ENCODE measurements around the gene VWDE. TPM values are rescaled to one million over a fixed set of nuclear protein-coding genes. Genes with fewer than 3 reads are reported as not detected.
A peak's percentile ranks its signal among the peaks of the same experiment; 100 is the strongest.
"Not testable (repeated sequence)": the region's sequence is repeated elsewhere in the genome, so short reads cannot be mapped to it uniquely, and the experiment has no call there.

Gene VWDE
- total RNA-seq = 2.8 TPM

DNA sequence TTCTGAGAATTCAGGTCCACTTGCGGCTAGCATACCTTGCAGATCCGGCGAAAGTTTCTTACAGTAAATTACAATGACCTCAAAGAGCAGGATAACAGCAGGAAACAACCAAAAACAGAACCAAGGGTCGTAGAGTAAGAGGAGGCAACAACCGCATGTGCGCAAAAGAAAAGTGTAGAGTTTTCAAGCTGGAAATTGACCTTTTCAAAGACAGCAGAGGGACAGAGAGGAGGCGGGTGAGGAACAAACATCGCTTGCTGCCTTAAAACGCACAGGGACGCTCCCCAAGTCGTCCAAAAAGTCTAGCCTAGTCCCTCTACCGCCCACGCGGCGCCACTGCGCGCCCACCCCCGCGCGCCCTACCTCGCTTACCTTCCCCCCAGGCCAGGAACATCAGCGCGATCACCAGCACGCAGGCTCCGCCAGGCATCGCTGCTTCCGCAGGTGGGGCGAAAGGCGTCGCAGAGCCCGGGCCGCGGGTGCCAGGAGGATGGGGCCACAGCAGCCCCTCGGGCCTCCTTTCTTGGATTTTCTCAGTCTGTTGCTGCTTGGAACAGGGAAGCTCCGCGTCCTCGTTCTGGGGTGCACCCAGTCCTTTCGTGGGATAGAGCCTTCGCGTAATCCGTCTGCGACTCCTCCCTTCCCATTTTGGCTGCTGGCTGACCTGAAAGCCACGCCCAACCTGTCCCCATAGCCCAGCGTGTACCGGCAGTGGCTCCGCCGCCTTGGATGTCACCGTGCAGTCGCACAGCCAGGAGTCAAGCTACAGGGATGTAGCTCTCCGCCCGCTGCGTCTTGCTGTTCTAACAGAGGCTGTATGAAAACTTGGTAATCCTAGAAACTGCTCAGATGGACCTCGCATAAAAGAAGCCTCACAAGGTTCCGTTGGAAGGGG, at the start of gene VWDE:
Gene VWDE, minus strand, starts transcription at position 579 of the 895 bp plus-strand sequence. Its CDS starts 149 bp downstream, at position 430.
- DNase-seq (ENCODE audit: low spot score) (peak; percentile 59), ATAC-seq (peak; percentile 65)
- intact Hi-C loops (cut with DNase I) = no loop called here

GRCh38 chr7:12453136-12453535, 49.5 kb upstream of the VWDE start:
- ATAC-seq; intact Hi-C loops (cut with DNase I); DNase-seq (ENCODE audit: low spot score): not testable (repeated sequence)

- DNase-seq (ENCODE audit: low spot score) (no peak), ATAC-seq (no peak)
- intact Hi-C loops (cut with DNase I) = no loop called here
Observed at GRCh38 chr7:12450615-12451014, 47.0 kb upstream of the VWDE start.

- DNase-seq (ENCODE audit: low spot score) (no peak), ATAC-seq (no peak)
- intact Hi-C loops (cut with DNase I) = no loop called here
Observed at GRCh38 chr7:12444785-12445184, 41.1 kb upstream of the VWDE start.

- no peak for ATAC-seq
- intact Hi-C loops (cut with DNase I) = no loop called here
Observed at GRCh38 chr7:12440229-12440628, 36.6 kb upstream of the VWDE start.

DNA sequence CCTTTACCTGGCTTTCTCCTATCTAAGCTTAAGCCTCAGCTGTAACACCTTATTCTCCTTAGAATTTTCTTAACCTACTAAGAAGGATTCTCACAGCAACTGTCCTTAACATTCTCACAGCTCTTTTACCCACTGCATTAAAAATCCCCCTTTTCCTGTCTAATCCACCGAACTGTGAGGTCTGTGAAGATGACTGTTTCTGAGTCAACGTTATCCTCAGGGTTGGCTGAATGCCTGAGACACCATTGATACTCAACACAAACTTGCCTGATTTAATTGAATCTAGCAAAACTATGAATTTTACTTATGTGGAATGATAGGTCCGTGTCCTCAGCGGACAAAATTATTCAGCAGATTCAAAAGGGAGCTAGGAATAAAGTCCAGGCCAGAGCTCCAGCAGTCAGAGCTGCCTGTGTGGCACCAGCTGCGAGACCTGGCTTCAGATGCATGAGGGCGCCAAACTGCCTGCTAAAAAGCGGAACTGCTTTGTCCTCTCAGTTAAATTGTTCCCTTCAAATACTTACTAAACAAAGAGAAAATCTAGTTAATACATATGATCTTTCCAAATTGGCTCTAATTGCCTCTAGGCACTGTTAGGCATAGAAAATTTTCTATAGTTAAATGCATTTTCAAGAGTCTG, 33.4 kb upstream of the VWDE start:
- DNase-seq (ENCODE audit: low spot score) = no peak
- ATAC-seq = no peak
- intact Hi-C loops (cut with DNase I) = no loop called here

More at GRCh38 chr7:12440229-12440628, 36.6 kb upstream of the VWDE start:
- DNase-seq (ENCODE audit: low spot score) = no peak

DNA sequence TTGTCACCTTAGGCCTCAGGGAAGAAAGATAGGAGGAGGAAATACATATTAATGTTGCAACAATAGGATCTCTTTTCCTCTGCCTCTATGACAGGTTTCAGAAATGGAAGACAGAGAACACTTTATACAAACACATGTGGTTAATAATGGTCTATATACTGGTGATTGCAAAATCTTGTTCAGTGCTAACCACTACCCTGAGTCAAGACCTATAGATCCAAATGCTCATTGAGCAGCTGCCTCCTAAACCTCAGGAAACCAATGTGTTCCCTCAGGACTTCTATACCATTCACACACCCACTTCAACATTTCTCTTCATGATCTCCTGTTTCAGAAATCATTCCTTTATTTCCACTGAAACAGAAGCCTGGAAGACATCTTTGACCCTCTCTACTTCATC, 32.5 kb upstream of the VWDE start:
- no peak for ATAC-seq
- no peak for DNase-seq (ENCODE audit: low spot score)
- intact Hi-C loops (cut with DNase I) = no loop called here

- intact Hi-C loops (cut with DNase I) = no loop called here
- no peak for DNase-seq (ENCODE audit: low spot score)
- no peak for ATAC-seq
Observed at GRCh38 chr7:12434012-12434642, 30.5 kb upstream of the VWDE start.

- intact Hi-C loops (cut with DNase I) = no loop called here
- ATAC-seq (no peak), DNase-seq (ENCODE audit: low spot score) (no peak)
Observed at GRCh38 chr7:12431886-12432556, 28.4 kb upstream of the VWDE start.

DNA sequence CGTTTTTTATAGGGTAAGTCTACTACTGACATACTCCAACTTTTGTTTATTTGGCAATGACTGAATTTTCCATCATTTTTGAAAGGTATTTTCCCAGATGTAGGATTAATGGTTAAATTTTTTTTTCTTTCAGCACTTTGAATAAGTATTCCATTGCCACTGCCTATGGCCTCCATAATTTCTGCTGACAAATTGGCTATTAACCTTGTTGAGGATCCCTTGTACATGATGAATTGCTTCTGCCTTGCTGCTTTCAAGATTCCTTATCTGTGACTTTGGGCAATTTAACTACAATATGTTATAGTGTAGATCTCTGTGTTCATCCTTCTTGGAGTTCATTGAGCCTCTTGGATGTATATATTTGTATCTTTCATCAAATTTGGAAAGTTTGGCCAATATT, 21.6 kb upstream of the VWDE start:
- intact Hi-C loops (cut with DNase I) = no loop called here
- ATAC-seq (no peak), DNase-seq (ENCODE audit: low spot score) (no peak)

DNA sequence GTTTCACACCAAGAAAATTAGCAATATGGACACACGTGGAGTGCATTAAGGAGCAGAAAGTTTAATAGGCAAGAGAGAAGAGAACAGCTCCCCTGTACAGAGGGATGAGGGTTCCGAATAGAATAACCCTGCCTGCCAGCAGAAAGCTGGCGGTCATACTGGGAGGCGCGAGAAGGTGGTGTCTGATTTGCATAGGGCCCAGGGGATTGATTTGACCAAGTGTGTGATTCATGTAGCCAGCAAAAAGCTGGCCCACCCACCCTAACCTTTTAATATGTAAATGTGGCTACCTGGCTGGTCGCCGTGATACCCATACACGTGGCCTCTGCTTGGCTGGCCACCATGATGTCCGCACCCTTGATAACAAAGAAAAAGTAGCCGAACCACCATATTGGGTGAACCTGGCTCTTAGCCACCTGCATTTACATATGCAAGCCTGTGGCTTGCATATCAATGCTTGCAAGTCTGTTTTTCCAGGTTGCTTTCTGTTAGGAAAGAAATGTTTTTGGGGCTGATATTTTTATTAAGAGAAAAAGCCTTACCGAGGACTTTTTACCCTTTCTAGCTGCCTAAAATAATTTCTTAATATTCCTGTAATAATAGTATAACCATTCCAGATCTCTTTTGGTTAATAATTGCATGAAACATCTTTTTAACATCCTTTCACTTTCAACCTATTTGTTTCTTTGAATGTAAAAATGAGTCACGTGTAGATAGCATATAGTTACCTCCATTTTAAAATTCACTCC, 20.5 kb upstream of the VWDE start:
- DNase-seq (ENCODE audit: low spot score) (no peak), ATAC-seq (no peak)
- intact Hi-C loops (cut with DNase I) = no loop called here

DNA sequence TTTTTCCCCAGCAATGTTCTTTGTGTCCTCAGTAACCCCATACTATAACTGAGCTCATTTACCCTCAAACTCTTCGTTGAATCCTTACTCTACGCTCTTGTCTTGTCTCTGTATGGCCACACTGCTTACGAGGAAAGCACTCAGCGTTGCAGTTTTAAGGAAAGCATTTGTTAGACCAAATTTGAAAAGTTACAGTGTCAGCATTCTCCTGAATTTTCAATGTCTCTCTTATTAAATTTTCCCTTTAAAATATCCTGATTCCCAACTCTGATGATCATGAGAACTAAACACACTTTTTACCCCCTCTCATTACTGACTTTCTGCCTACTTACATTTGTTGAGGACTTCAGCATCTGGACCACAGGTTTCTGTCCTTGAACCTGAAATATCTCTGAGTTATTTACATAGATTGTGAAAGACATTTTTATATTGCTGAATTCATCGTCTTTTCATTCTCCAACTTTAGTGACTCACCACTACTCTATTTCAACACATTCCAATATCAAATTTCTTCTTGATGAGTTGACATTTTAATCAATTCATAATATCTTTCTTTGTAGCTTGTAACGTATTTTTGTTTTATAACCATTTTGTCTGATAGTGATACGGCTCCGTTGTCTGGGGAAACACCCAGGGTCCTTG, 19.8 kb upstream of the VWDE start:
- ATAC-seq (no peak), DNase-seq (ENCODE audit: low spot score) (no peak)
- intact Hi-C loops (cut with DNase I) = no loop called here

GRCh38 chr7:12422554-12423320, 19.1 kb upstream of the VWDE start:
- intact Hi-C loops (cut with DNase I) = no loop called here
- DNase-seq (ENCODE audit: low spot score) (no peak), ATAC-seq (no peak)

DNA sequence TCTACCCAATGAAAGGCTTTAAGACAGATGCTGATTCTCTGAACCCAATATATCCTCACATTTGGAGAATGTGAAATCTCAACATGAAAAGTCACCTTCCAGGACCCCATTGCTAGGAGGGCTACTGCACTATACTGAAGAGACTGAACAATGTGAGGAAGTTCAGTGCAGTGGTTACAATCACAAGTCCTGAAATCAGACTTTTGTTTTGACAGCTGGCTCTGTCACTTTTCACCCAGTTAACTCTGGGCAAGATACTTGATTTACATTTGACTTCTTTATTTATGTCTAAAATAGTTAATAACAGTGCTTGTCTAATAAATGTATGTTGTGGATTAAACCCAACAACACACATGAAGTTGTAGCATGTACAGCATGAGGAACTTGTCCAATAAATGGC, 14.8 kb upstream of the VWDE start:
- intact Hi-C loops (cut with DNase I) = no loop called here
- no peak for ATAC-seq
- DNase-seq (ENCODE audit: low spot score) = no peak

DNA sequence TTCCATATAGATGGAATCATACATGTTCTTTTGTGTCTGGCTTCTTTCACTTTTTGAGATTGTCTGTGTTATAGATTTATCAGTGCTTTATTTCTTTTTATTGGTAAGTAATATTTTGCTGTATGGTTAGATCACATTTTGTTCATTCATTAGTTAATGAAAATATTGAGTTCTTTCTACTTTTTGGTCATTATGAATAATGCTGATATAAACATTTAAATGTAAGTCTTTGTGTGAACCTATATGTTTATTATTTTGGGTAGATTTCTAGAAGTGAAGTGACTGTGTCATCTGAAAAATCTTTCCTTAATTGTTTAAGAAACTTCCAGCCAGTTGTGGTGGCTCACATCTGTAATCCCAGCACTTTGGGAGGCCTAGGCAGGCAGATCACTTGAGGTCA, 11.4 kb upstream of the VWDE start:
- ATAC-seq (no peak), DNase-seq (ENCODE audit: low spot score) (no peak)
- intact Hi-C loops (cut with DNase I) = no loop called here

- ATAC-seq (no peak), DNase-seq (ENCODE audit: low spot score) (no peak)
- intact Hi-C loops (cut with DNase I) = no loop called here
Observed at GRCh38 chr7:12412407-12412806, 8.7 kb upstream of the VWDE start.

DNA sequence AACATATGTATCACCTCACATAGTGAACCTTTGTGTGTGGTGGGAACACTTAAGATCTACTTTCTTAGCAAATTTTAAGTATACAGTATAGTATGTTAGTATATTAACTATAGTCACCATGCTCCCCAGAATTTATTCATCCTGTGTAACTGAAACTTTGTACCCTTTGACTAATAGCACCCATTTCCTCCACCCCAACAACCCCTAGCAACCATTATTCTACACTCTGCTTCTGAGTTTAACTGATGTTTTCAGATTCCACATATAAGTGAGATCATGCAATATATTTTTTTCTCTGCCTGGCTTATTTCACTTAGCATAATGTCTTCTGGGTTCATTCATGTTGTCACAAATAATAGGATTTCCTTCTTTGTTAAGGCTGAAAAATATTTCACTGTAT, 6.9 kb upstream of the VWDE start:
- DNase-seq (ENCODE audit: low spot score) (no peak), ATAC-seq (no peak)
- intact Hi-C loops (cut with DNase I) = no loop called here

Data from sciatic nerve (tissue), 2 donors.